ENCODE results near the gene ADIPOR2. TPM values are rescaled to one million over a fixed set of nuclear protein-coding genes. Genes with fewer than 3 reads are reported as not detected.
"Not testable (repeated sequence)": the region's sequence is repeated elsewhere in the genome, so short reads cannot be mapped to it uniquely, and the experiment has no call there.

ADIPOR2 gene
- total RNA-seq, 1 experiment from 2014 or later, result 46.7 TPM

DNA sequence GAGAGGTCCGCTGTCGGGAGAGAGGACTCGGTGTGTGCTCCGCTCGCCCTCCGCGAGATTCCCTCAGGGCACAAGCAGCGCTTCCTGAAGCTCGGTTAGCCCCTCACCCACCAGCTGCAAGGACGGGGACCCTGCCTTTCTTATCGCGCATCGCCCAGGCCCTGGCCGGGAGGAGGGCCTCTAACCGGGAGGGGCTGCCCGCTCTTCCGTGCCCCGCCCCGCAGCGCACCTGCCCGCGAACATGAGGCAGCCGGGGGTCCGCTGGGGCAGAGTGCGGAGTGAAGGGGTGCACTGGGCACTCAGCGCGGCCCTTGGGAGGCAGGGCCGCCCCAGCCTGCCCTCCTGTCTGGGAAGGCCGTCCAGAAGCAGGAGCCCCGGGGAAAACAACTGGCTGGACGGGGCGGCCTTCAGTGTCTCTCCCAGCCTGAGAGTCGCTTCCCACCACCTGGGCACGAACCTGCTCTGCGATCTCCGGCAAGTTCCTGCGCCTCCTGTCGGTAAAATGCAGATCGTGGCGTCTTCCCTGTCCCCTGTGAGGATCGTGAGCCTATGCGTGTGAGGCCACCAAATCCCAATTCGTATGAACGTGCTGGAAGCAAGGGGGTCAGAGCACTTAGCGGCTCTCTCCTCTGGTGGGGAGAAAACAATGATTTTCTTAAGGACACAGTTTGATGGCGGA lies 28.0 kb upstream of the ADIPOR2 start:
- in situ Hi-C loops (cut with HindIII; ENCODE audit: low sequenced_read_pairs), result no loop called here
- DNase-seq (ENCODE audit: low spot score), result peak; percentile 23

GRCh38 chr12:1663440-1664132 lies 27.3 kb upstream of the ADIPOR2 start:
- no peak for DNase-seq (ENCODE audit: low spot score)
- in situ Hi-C loops (cut with HindIII; ENCODE audit: low sequenced_read_pairs), result no loop called here

- in situ Hi-C loops (cut with HindIII; ENCODE audit: low sequenced_read_pairs), result no loop called here
- DNase-seq (ENCODE audit: low spot score), result no peak
These were observed 25.5 kb upstream of the ADIPOR2 start for GRCh38 chr12:1665366-1665765.

DNA sequence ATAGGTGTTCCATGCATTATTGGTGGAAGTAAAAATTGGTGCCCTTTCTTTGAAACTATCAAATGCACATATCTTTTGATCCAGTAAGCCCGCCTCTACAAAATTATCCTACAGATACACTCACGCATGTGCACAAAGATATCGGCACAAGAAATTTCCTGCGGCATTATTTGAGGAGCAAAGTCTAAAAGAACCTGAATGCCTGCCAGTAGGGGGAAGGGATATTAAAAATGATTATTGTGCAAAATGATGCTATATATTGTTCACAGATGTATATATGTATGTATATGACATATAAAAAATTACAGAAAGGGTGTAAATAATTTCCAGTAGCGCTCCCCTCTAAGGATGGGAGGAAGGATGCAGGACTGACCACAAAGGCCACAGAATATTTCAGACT lies 24.7 kb upstream of the ADIPOR2 start:
- in situ Hi-C loops (cut with HindIII; ENCODE audit: low sequenced_read_pairs), result no loop called here
- no peak for DNase-seq (ENCODE audit: low spot score)

DNA sequence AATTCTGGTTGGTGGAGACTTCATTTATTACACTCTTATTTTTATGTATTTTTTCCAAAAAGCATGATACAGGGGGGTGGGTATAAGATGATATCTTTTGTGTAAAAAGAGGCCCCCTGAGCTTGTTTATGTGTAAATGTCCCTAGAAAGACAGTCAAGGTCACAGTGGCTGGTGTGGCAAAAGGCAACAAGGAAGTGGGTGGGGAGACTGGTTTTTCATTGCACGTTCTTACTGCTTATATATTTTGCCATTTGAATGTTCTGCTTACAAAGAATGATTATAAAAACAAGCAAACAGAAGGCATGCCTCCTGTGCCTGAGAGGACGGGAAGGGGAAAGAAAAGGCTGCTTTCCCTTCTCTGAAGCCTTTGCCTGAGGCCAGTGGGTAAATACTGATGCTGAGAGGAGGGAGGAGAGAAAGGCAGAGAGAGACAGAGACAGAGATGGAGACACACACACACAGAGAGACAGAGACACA lies 24.1 kb upstream of the ADIPOR2 start:
- in situ Hi-C loops (cut with HindIII; ENCODE audit: low sequenced_read_pairs), result no loop called here
- DNase-seq (ENCODE audit: low spot score), result no peak

GRCh38 chr12:1668833-1669543 lies 21.9 kb upstream of the ADIPOR2 start:
- DNase-seq (ENCODE audit: low spot score), result no peak
- in situ Hi-C loops (cut with HindIII; ENCODE audit: low sequenced_read_pairs), result no loop called here

DNA sequence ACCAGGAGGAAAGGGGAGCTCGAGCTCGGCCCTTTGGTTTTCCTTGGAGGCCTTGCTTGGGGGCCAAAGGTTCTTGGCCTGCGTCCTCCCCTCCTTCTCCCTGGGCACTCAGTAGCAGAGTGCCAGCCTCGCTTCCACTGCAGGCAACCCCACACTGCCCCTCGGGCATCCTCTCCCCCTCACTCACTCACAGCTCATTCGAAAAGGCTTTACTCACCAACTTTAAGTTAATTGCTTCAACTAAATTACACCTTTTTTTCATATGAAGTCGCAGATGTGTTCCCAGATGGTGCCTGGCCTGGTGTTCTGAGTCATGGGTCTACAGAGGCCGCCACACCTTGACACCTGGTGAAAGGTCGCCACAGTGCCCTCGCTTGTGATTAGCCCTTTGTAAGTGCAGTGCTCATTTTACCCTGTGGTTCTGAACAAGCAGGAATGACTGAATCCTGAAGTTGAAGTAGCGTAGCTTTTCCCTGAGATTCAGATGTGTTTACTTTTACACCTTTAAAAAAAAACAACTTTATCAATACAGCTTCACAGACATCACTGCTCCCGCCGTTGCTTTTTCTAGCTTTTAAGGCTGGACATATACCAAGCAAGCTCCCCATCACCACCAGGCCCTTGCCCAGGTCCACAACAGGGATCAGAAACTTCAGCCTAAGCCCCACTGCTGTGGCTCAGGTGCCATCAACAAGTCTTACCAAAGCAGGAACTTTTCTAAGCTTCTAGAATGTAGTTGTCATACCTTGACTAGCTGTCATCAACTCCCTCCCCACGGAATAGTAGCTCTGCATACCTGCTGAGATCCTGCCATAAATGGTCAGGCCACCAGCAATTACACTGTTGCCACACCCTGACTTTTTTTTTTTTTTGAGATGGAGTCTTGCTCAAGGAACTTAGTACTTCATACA lies 20.3 kb upstream of the ADIPOR2 start:
- in situ Hi-C loops (cut with HindIII; ENCODE audit: low sequenced_read_pairs), result no loop called here
- no peak for DNase-seq (ENCODE audit: low spot score)

DNA sequence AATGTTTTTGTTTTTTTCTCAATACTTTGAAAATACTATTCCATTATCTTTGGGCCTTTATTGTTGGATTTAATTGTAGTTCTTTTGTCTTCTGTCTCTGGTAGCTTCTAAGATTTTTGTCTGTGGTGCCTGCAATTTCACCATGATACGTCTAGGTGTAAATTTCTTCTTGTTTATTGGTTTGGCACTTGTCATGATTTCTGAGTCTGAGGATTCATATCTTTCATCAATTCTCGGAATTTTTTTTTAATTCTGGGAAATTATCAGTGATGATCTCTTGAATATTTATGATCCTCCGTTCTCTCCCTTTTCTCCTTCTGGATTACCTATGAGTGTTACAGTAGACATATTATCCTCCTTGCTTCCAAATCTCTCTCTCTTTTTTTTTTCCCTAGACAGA lies 14.8 kb upstream of the ADIPOR2 start:
- in situ Hi-C loops (cut with HindIII; ENCODE audit: low sequenced_read_pairs), result no loop called here
- no peak for DNase-seq (ENCODE audit: low spot score)

DNA sequence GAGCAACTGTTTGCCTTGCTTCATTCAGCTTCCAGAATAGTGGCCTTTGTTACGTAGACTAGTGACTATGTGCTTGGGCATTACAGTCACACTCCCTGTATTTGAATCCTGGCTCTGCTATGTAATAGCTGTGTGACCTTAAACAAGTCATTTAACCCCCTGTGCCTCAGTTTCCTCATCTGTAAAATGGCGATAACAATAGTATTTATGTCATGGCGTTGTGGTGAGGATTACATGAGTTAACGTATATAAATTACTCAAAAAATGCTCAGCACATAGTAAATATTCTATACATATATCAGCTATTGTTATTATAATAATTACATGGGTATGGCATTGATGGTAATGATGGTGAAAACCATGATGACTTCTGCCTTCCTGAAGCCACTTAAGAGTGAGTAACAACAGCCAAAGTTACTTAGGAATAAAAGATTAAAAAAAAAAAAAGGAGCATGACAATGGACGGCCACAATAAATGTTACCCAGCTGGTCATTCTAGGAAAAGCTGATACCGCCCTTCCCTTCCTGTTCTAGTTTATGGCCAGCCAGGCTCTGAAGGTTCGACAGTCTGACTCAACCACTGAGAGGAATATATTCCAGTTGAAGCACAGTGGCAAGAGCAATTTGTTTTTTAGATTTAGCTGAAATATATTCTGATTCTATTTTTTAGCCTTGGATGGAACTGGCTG lies 9.9 kb upstream of the ADIPOR2 start:
- no peak for DNase-seq (ENCODE audit: low spot score)
- in situ Hi-C loops (cut with HindIII; ENCODE audit: low sequenced_read_pairs), result no loop called here

DNA sequence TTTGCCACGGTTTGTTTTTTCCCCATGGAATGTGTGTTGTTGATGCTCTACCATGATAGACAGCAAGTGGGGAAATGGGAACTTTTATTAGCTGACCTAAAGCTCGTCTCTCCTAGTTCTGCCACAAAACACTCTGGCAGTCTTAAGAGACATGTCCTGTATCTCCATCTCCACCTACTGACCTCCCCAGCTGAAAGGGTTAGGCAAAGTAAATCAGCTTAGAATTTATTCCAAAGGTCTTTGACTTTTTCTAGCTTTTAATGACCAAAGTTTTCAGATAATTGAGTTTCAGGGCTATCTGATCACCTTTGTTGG lies 9.4 kb upstream of the ADIPOR2 start:
- DNase-seq (ENCODE audit: low spot score), result no peak

DNA sequence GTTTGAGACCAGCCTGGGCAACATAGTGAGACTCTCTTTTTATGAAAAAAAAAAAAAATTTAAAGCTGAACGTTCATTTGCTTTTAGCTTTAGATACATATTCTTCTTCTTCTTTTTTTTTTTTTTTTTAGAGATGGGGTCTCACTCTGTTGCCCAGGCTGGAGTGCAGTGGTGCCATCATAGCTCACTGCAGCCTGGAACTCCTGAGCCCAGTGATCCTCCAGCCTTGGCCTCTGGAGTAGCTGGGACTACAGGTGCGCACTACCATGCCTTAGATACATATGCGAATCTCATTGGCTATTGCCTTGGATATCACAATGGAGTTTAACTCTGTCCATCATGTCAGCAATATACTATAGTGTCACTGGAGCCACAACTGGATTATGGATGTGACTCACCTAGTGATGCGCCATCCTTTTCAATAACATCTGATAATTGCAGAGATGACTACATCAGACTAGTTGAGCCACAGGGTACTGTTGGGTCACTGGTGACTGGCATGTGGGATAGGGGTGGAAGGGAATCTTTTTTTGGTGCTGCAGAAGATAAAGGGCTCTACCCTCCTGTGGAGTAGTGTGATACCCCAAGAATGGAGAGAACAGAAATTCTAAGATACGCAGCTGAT lies 2.7 kb upstream of the ADIPOR2 start:
- in situ Hi-C loops (cut with HindIII; ENCODE audit: low sequenced_read_pairs), result no loop called here
- no peak for DNase-seq (ENCODE audit: low spot score)

More for the DNA sequence above, 9.4 kb upstream of the ADIPOR2 start:
- in situ Hi-C loops (cut with HindIII; ENCODE audit: low sequenced_read_pairs), result no loop called here

- in situ Hi-C loops (cut with HindIII; ENCODE audit: low sequenced_read_pairs), result no loop called here
These were observed 495 bp downstream of the ADIPOR2 start for GRCh38 chr12:1691123-1692007.

DNA sequence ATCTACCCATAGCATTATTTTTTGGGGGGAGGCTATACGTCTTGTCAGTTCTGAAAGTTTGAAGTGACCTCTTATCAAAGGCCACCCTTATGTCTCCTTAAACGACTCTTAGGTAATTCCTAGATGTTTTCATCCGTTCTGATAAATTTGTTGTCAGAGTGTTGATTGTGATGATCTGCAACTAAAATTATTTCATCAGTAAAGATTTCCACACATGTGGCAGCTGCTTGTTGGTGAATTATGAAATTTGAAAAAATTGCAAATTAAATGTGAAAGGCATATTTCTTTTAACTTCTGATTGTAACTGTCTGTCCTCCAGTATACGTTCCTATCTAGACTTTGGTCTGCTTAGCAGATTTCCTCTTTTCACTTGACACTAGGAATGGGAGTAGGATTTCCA lies 1.4 kb downstream of the ADIPOR2 start:
- DNase-seq (ENCODE audit: low spot score), result no peak
- in situ Hi-C loops (cut with HindIII; ENCODE audit: low sequenced_read_pairs), result no loop called here

More at GRCh38 chr12:1691123-1692007, 495 bp downstream of the ADIPOR2 start:
- DNase-seq (ENCODE audit: low spot score), result peak; percentile 44

- in situ Hi-C loops (cut with HindIII; ENCODE audit: low sequenced_read_pairs), result no loop called here
- DNase-seq (ENCODE audit: low spot score), result no peak
These were observed 2.2 kb downstream of the ADIPOR2 start for GRCh38 chr12:1692895-1693610.

DNA sequence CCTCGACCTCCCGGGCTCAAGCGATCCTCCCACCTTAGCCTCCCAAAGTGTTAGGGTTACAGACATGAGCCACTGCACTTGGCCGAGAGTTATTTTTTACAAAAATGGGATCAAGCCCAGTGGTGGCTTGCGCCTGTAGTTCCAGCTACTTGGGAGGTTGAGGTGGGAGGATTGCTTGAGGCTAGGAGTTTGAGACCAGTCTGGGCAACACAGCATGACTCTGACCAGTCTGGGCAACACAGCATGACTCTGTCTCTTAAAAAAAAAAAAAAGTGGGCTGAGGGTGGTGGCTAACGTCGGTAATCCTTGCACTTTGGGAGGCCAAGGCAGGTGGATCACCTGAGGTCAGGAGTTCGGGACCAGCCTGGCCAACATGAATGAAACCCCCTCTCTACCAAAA lies 4.2 kb downstream of the ADIPOR2 start:
- DNase-seq (ENCODE audit: low spot score); in situ Hi-C loops (cut with HindIII; ENCODE audit: low sequenced_read_pairs): not testable (repeated sequence)

DNA sequence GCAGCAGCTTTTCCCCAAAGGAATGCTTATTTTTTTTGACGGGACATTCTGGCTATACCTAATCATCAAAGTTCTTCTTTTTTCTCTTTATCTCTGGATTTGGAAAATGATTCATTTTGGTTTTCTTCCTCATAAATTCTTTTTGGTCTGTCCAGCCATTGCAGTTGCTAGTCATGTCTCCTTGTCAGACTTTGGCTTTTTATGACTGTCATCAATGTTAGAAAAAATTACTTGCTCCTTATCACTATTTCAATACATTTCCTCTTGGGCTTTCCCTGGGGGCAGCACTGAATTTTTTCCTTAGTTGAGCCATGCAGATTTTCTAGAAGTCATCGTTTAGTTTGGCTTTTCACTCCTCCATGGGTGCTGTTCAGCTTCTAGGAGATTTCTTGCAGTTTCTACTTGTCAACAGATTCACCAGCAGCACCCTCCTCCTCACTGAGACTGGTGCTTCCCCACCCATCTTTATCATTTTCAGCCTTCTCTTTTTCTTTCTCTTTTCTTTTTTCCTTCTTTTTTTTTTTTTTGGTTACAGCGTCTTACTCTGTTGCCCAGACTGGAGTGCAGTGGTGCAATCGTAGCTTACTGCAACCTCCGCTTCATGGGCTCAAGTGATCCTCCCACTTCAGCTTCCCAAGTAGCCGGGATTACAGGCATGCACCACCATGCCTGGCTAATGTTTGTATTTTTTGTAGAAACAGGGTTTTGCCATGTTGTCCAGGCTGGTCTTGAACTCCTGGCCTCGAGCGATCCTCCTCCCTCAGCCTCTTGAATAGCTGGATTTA lies 5.2 kb downstream of the ADIPOR2 start:
- no peak for DNase-seq (ENCODE audit: low spot score)
- in situ Hi-C loops (cut with HindIII; ENCODE audit: low sequenced_read_pairs), result no loop called here
